Upper lobe of left lung (tissue), 6 donors: ENCODE results near the gene LARP1B. TPM values are rescaled to one million over a fixed set of nuclear protein-coding genes. Genes with fewer than 3 reads are reported as not detected.
"Not testable (repeated sequence)": the region's sequence is repeated elsewhere in the genome, so short reads cannot be mapped to it uniquely, and the experiment has no call there.

ENCODE experiments used
- ATAC-seq, 2 donors: fragments of 200-7000 bp; cut with Tn5 transposase; one replicate each; pipeline ENCODE4 v1.9.1; 2022; ENCODE audit warnings: mild to moderate bottlenecking in 2 of 2, moderate library complexity in 2 of 2; ENCODE audit not compliant: low FRiP score in 2 of 2
- DNase-seq, 2 donors: peaks; one replicate each; pipeline ENCODE4 v3.0.0-alpha.2; 2019 to 2020
- H3K27ac ChIP-seq, 4 donors: fragments of 200-600 bp; sonication (generic); one replicate each; pipeline ENCODE4 v1.5.1; 2016 to 2019
- H3K27me3 ChIP-seq, 4 donors: fragments of 200-600 bp; sonication (generic); one replicate each; pipeline ENCODE4 v1.5.1; 2017 to 2019
- H3K36me3 ChIP-seq, 4 donors: fragments of 200-600 bp; sonication (generic); one replicate each; pipeline ENCODE4 v1.5.1; 2016 to 2019
- H3K4me1 ChIP-seq, 4 donors: fragments of 200-600 bp; sonication (generic); one replicate each; pipeline ENCODE4 v1.5.1; 2018 to 2019
- H3K4me3 ChIP-seq, 4 donors: fragments of 200-600 bp; sonication (generic); one replicate each; pipeline ENCODE4 v1.5.1; 2017 to 2019; ENCODE audit warnings: mild to moderate bottlenecking in 2 of 4, moderate library complexity in 1 of 4
- H3K9me3 ChIP-seq, 4 donors: fragments of 200-600 bp; sonication (generic); one replicate each; pipeline ENCODE4 v1.5.1; 2018 to 2019
- CTCF ChIP-seq, 6 experiments: fragments of 450-650 bp in 4 of 6; fragments of 200-600 bp in 2 of 6; sonication (generic) in 2 of 6; IDR thresholded peaks; one replicate each; pipeline ENCODE4 v1.5.1; 2016 to 2019; ENCODE audit warnings: antibody characterized with exemption in 6 of 6
- EP300 ChIP-seq, 4 donors: sonication (generic); formaldehyde crosslinking; IDR thresholded peaks; one replicate each; pipeline ENCODE4 v1.5.1; 2017; ENCODE audit warnings: antibody characterized with exemption in 4 of 4, control low read depth in 2 of 4
- POLR2A ChIP-seq, 4 donors: fragments of 450-650 bp; IDR thresholded peaks; one replicate each; pipeline ENCODE4 v1.5.1; 2016 to 2017; ENCODE audit warnings: antibody characterized with exemption in 4 of 4, mild to moderate bottlenecking in 2 of 4
- POLR2AphosphoS5 ChIP-seq, 2 donors: sonication (generic); formaldehyde crosslinking; IDR thresholded peaks; one replicate each; pipeline ENCODE4 v1.5.1; 2017; ENCODE audit warnings: antibody characterized with exemption in 2 of 2
- WGBS, 2 donors: methylation state at CpG; one replicate each; pipeline ENCODE4 v1.1.5; 2017 to 2018; 5-methylcytosine and 5-hydroxymethylcytosine counted together
- total RNA-seq, 6 donors: library from RNA; depleted of rRNA in 4 of 6; stranded (reverse); fragments of >200 nt in 4 of 6; gene quantifications; one replicate each; pipeline versions ENCODE4 v1.1.0 to v1.2.1, GENCODE V29; 2016 to 2021
- donor health status: DM: no; HTN: no; CAD: no; lungs with moderate emphysema.
- donor health status: DM: no; HTN: yes; CAD: no; lungs with severe emphysema.

The LARP1B gene
- total RNA-seq, 6 donors from 2014 or later, result 13.8 to 41.7 (median 20.7) TPM

- Histone ChIP-seq H3K27me3 (no peaks in the 10 kb centered on the region), H3K9me3 (no peaks in the 10 kb centered on the region), H3K4me3 (no peak overlapping the region), H3K36me3 (no peaks in the 10 kb centered on the region), H3K4me1 (no peaks in the 10 kb centered on the region), H3K27ac (no peak overlapping the region)
- TF ChIP-seq EP300 (IDR thresholded peaks at IDR 0.05), result no peak
- no peak for TF ChIP-seq POLR2A (IDR thresholded peaks at IDR 0.05)
- TF ChIP-seq POLR2AphosphoS5 (IDR thresholded peaks at IDR 0.05), result no peak
- TF ChIP-seq CTCF (IDR thresholded peaks at IDR 0.05), result no peak
- 44 to 48% methylated on average over 1 of the region's 1 CpG for WGBS, 2 donors
- no peak for DNase-seq
- no peak for ATAC-seq
Observed at GRCh38 chr4:128256539-128256938, 195.4 kb downstream of the LARP1B start.

- ATAC-seq, H3K4me1 ChIP-seq: not testable (repeated sequence)
- 69 to 88% methylated on average over 4 of the region's 4 CpGs for WGBS, 2 donors
Observed at GRCh38 chr4:128258166-128258565, 197.1 kb downstream of the LARP1B start.

GRCh38 chr4:128259889-128260288 lies 198.8 kb downstream of the LARP1B start:
- not testable (repeated sequence) for ATAC-seq, DNase-seq, H3K9me3 ChIP-seq, H3K4me1 ChIP-seq, H3K4me3 ChIP-seq, H3K27me3 ChIP-seq, H3K36me3 ChIP-seq, H3K27ac ChIP-seq
- 61 to 77% methylated on average over 5 of the region's 5 CpGs for WGBS, 2 donors

More at GRCh38 chr4:128258166-128258565, 197.1 kb downstream of the LARP1B start:
- DNase-seq, H3K27me3 ChIP-seq, H3K36me3 ChIP-seq, H3K27ac ChIP-seq, H3K9me3 ChIP-seq, H3K4me3 ChIP-seq: not testable (repeated sequence)

Other genes with a start within 250 kb of the LARP1B start
- gene PLK4, start 180.4 kb upstream of the LARP1B start, total RNA-seq, result 1 to 10 TPM; 1.3 to 5.2 (median 2.0) TPM
- 10 to 100 TPM; 16.1 to 46.1 (median 23.8) TPM for gene MFSD8, start 96.1 kb upstream of the LARP1B start, total RNA-seq
- 10 to 100 TPM in 4 of 6 donors, 1 to 10 TPM in 2; 9.3 to 30.4 (median 12.0) TPM for gene ABHD18, start 95.9 kb upstream of the LARP1B start, total RNA-seq
- 10 to 100 TPM in 4 of 6 donors, 1 to 10 TPM in 2; 6.3 to 56.0 (median 36.5) TPM for gene PGRMC2, start 226.5 kb downstream of the LARP1B start, total RNA-seq